ENCODE measurements around the gene EEF2K.
A peak's percentile ranks its signal among the peaks of the same experiment; 100 is the strongest.

The EEF2K gene

DNA sequence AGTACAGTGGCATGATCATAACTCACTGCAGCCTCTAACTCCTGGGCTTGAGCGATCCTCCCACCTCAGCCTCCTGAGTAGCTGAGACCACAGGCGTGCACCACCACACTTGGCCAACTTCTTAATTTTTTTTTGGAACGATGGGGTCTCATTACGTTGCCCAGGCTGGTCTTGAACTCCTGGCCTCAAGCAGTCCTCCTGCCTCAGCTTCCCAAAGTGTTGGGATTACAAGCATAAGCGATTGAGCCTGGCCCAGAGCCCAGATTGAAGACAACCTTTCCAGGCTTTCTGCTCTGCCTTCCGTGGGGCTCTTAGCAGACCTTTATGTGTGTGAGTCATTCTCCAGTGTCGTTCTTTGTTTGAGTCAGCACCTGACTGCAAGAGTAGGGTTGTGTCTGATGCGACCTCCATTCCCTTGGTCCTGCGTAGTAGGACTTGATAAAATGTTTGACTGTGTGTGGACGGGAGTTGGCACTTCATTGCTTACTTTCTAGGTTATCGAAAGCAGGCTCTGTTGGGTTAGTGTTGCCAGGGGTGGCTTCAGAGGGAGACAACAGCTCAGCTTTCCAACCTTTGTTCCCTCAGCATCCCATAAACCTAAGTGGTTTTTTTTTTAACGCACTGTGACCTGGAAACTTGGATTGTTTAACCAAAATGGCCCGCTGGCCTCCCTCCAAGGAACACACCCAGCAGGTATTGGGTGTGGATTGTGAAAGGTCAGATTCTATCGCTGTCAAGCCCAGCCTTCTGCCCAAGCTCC lies 26.4 kb downstream of the EEF2K start:
- FAIRE-seq, result peak; percentile 81
- TF ChIP-seq POLR2A (IDR thresholded peaks at IDR 0.05; ENCODE audit: low read depth, low read length), result no peak
- peak; percentile 62 for DNase-seq (ENCODE audit: insufficient read length, low spot score)

- no peak for FAIRE-seq
- TF ChIP-seq POLR2A (IDR thresholded peaks at IDR 0.05; ENCODE audit: low read depth, low read length), result no peak
- no peak for DNase-seq (ENCODE audit: insufficient read length, low spot score)
Measured at GRCh38 chr16:22233037-22233372, 26.9 kb downstream of the EEF2K start.

GRCh38 chr16:22235839-22236745 lies 30.0 kb downstream of the EEF2K start:
- DNase-seq (ENCODE audit: insufficient read length, low spot score), result no peak
- TF ChIP-seq POLR2A (IDR thresholded peaks at IDR 0.05; ENCODE audit: low read depth, low read length), result no peak
- FAIRE-seq, result no peak

- no peak for FAIRE-seq
- DNase-seq (ENCODE audit: insufficient read length, low spot score), result no peak
- TF ChIP-seq POLR2A (IDR thresholded peaks at IDR 0.05; ENCODE audit: low read depth, low read length), result no peak
Measured at GRCh38 chr16:22239131-22239805, 33.2 kb downstream of the EEF2K start.

- no peak for TF ChIP-seq POLR2A (IDR thresholded peaks at IDR 0.05; ENCODE audit: low read depth, low read length)
- no peak for DNase-seq (ENCODE audit: insufficient read length, low spot score)
- FAIRE-seq, result no peak
Measured at GRCh38 chr16:22240023-22240710, 34.1 kb downstream of the EEF2K start.

DNA sequence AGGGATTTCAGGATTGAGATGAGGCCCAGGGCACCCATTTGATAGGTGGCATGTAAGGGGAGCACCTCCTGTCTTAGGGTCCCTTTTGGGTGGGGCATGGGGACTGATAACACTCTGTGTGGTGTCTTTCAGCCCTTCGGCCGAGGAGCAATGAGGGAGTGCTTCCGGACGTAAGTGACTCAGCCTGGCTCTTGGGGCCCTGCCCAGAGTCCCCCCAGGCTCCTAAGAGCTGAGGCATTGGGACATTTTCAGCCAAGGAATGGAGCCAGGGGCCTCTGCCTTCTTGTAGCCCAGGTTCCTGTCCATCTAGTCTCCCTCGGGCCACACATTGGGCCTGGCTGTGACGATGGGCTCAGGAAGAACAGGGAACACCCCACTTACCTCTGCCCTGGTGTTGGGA lies 44.4 kb downstream of the EEF2K start:
- FAIRE-seq (no peak), DNase-seq (ENCODE audit: insufficient read length, low spot score) (peak; percentile 42)
- TF ChIP-seq POLR2A (IDR thresholded peaks at IDR 0.05; ENCODE audit: low read depth, low read length), result no peak

DNA sequence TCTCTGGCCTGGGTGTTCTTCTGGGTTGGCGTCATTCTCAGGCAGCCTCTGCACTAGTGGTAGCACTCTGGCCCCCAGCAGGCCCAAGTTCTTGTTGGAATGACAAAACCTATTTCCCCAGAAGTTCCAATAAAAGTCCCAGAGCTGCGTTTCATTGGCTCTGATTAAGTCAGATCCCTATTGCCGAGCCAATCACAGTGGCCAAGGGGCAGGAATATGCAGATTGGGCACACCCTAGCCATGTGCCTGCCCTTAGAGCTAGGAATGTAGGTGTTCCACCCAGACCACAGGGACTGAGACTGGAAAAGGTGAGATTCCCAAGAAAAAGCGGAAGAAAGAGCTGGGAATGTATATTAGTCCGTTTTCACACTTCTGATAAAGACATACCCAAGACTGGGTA lies 46.2 kb downstream of the EEF2K start:
- no peak for TF ChIP-seq POLR2A (IDR thresholded peaks at IDR 0.05; ENCODE audit: low read depth, low read length)
- DNase-seq (ENCODE audit: insufficient read length, low spot score) (no peak), FAIRE-seq (no peak)

GRCh38 chr16:22253272-22253671 lies 47.2 kb downstream of the EEF2K start:
- TF ChIP-seq POLR2A (IDR thresholded peaks at IDR 0.05; ENCODE audit: low read depth, low read length), result no peak
- no peak for DNase-seq (ENCODE audit: insufficient read length, low spot score)
- FAIRE-seq, result no peak

DNA sequence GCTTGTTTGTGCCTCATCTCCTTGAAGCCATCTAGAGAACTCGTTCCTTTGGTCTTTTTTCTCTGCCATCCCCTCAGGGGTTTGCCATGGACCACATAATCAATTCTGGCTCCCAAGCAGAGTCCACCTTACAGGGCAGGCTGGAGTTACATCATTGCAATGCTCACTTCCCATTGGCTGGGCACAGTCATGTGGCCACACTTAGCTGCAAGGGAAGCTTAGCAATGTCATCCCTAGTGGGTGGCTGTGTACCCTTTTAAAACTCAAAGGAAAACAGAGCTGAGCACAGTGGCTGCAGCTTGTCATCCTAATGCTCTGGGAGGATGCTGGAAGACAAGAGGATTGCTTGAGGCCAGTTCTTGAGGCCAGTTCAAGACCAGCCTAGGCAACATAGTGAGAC lies 49.3 kb downstream of the EEF2K start:
- no peak for TF ChIP-seq POLR2A (IDR thresholded peaks at IDR 0.05; ENCODE audit: low read depth, low read length)
- DNase-seq (ENCODE audit: insufficient read length, low spot score), result no peak
- no peak for FAIRE-seq

DNA sequence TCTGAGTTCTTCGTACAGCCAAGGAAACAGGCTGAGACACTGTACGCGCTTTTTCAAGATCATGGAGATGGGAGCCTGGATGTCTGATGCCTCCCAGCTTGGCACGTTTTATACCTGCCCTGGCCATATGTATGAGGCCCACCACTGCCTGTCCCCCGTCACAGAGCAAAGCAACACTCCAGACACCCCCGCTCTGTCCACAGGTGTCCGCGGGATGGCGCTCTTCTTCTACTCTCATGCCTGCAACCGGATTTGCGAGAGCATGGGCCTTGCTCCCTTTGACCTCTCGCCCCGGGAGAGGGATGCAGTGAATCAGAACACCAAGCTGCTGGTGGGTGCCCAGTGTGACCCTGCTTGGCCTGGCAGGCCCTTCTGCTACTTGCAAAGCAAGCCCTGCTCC lies 51.4 kb downstream of the EEF2K start:
- TF ChIP-seq POLR2A (IDR thresholded peaks at IDR 0.05; ENCODE audit: low read depth, low read length), result no peak
- DNase-seq (ENCODE audit: insufficient read length, low spot score) (no peak), FAIRE-seq (no peak)

- no peak for FAIRE-seq
- TF ChIP-seq POLR2A (IDR thresholded peaks at IDR 0.05; ENCODE audit: low read depth, low read length), result no peak
- no peak for DNase-seq (ENCODE audit: insufficient read length, low spot score)
Measured at GRCh38 chr16:22260490-22260889, 54.4 kb downstream of the EEF2K start.

DNA sequence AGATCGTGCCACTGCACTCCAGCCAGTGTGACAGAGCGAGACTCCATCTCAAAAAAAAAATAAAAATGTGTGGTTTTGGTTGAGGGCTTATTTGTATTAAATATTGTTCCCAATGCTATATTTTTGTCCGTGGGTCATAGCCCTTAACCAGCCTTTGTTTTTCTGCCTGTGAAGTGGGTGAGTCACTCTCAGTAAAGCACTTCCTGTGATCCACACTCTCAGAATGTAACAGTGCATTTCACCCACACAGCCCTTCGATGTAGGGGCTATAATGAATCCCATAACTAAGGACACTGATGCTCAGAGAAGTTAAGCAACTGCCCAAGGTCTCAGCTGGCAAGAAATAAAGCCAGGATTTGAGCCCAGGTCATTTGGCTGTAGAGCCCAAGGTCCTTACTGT lies 56.4 kb downstream of the EEF2K start:
- FAIRE-seq (no peak), DNase-seq (ENCODE audit: insufficient read length, low spot score) (no peak)
- no peak for TF ChIP-seq POLR2A (IDR thresholded peaks at IDR 0.05; ENCODE audit: low read depth, low read length)

GRCh38 chr16:22264786-22265185 lies 58.7 kb downstream of the EEF2K start:
- FAIRE-seq, result no peak
- no peak for TF ChIP-seq POLR2A (IDR thresholded peaks at IDR 0.05; ENCODE audit: low read depth, low read length)
- no peak for DNase-seq (ENCODE audit: insufficient read length, low spot score)

- FAIRE-seq (no peak), DNase-seq (ENCODE audit: insufficient read length, low spot score) (no peak)
- no peak for TF ChIP-seq POLR2A (IDR thresholded peaks at IDR 0.05; ENCODE audit: low read depth, low read length)
Measured at GRCh38 chr16:22265351-22265750, 59.3 kb downstream of the EEF2K start.

Data from H54 (cell line).